ENCODE results near the gene IER2. TPM values are rescaled to one million over a fixed set of nuclear protein-coding genes. Genes with fewer than 3 reads are reported as not detected.

IER2 gene
- total RNA-seq, 2 experiments from 2014 or later: 64.3 to 79.5 TPM

- ChIA-PET POLR2A (no interaction called here), CTCF (ENCODE audit: unreplicated experiment) (interaction anchor here (0.6 kb wide), 1 partner anchor 156 kb away, joined by 7 read pairs; no protein-coding TSS in a partner anchor)
- Histone ChIP-seq H3K9me2 (ENCODE audit: insufficient read depth, low read length) (no peaks in the 10 kb centered on the region), H3K79me2 (ENCODE audit: insufficient read depth, low read depth, low read length) (peaks cover 54% of the 10 kb centered on the region), H3K4me3 (ENCODE audit: low read depth, low read length, poor library complexity, severe bottlenecking) (no peak overlapping the region), H3K4me1 (ENCODE audit: insufficient read depth, low read length, poor library complexity, severe bottlenecking) (peaks cover 22% of the 10 kb centered on the region), H3K27ac (ENCODE audit: low read depth, low read length, poor library complexity, severe bottlenecking) (no peak overlapping the region), H3K9me3 (ENCODE audit: low read length) (no peaks in the 10 kb centered on the region), H4K20me1 (ENCODE audit: insufficient read depth, low read length) (peaks cover 20% of the 10 kb centered on the region), H3K4me2 (ENCODE audit: low read length) (peak overlapping the region; percentile 70; the same call in 1 of the 2 replicates), H2AFZ (ENCODE audit: low read length) (no peak overlapping the region), H3K36me3 (ENCODE audit: insufficient read depth, low read length) (peaks cover 29% of the 10 kb centered on the region; the same call in 1 of the 2 replicates)
- no TSS peak for BruUV-seq (replicated peaks)
- intact Hi-C loops (cut with micrococcal nuclease; ENCODE audit: unreplicated experiment): no loop called here
- TF ChIP-seq CTCF (conservative IDR thresholded peaks at IDR 0.05; ENCODE audit: low read length): no peak
- no peak for TF ChIP-seq EZH2phosphoT487 (IDR thresholded peaks at IDR 0.05; ENCODE audit: borderline replicate concordance, low read depth, low read length)
- DNase-seq (ENCODE audit: low spot score): no peak
Observed at GRCh38 chr19:13120817-13121216, 29.4 kb upstream of the IER2 start.

GRCh38 chr19:13121551-13122274, 28.5 kb upstream of the IER2 start:
- Histone ChIP-seq H3K27ac (ENCODE audit: low read depth, low read length, poor library complexity, severe bottlenecking) (no peak overlapping the region), H3K79me2 (ENCODE audit: insufficient read depth, low read depth, low read length) (peaks cover 52% of the 10 kb centered on the region), H3K4me3 (ENCODE audit: low read depth, low read length, poor library complexity, severe bottlenecking) (no peak overlapping the region), H3K36me3 (ENCODE audit: insufficient read depth, low read length) (peaks cover 37% of the 10 kb centered on the region; the same call in 1 of the 2 replicates), H2AFZ (ENCODE audit: low read length) (no peak overlapping the region), H3K4me2 (ENCODE audit: low read length) (no peak overlapping the region), H3K9me3 (ENCODE audit: low read length) (no peaks in the 10 kb centered on the region), H3K4me1 (ENCODE audit: insufficient read depth, low read length, poor library complexity, severe bottlenecking) (peaks cover 21% of the 10 kb centered on the region), H3K9me2 (ENCODE audit: insufficient read depth, low read length) (no peaks in the 10 kb centered on the region), H4K20me1 (ENCODE audit: insufficient read depth, low read length) (peaks cover 20% of the 10 kb centered on the region)
- DNase-seq (ENCODE audit: low spot score): no peak
- intact Hi-C loops (cut with micrococcal nuclease; ENCODE audit: unreplicated experiment): no loop called here
- POLR2A ChIA-PET: no interaction called here
- CTCF ChIA-PET (ENCODE audit: unreplicated experiment): no interaction called here
- BruUV-seq (replicated peaks): no TSS peak
- TF ChIP-seq EZH2phosphoT487 (IDR thresholded peaks at IDR 0.05; ENCODE audit: borderline replicate concordance, low read depth, low read length) (no peak), CTCF (conservative IDR thresholded peaks at IDR 0.05; ENCODE audit: low read length) (no peak)

GRCh38 chr19:13122275-13122878, 27.8 kb upstream of the IER2 start:
- BruUV-seq (replicated peaks): no TSS peak
- Histone ChIP-seq H3K4me1 (ENCODE audit: insufficient read depth, low read length, poor library complexity, severe bottlenecking) (peaks cover 21% of the 10 kb centered on the region), H3K9me2 (ENCODE audit: insufficient read depth, low read length) (no peaks in the 10 kb centered on the region), H3K4me2 (ENCODE audit: low read length) (no peak overlapping the region), H3K27ac (ENCODE audit: low read depth, low read length, poor library complexity, severe bottlenecking) (no peak overlapping the region), H4K20me1 (ENCODE audit: insufficient read depth, low read length) (peaks cover 20% of the 10 kb centered on the region), H3K36me3 (ENCODE audit: insufficient read depth, low read length) (peaks cover 39% of the 10 kb centered on the region; the same call in 1 of the 2 replicates), H2AFZ (ENCODE audit: low read length) (no peak overlapping the region), H3K79me2 (ENCODE audit: insufficient read depth, low read depth, low read length) (peaks cover 49% of the 10 kb centered on the region), H3K4me3 (ENCODE audit: low read depth, low read length, poor library complexity, severe bottlenecking) (no peak overlapping the region), H3K9me3 (ENCODE audit: low read length) (no peaks in the 10 kb centered on the region)
- ChIA-PET POLR2A (interaction anchor here (1.1 kb wide), 1 partner anchor 10 kb away, joined by 3 read pairs; no protein-coding TSS in a partner anchor), CTCF (ENCODE audit: unreplicated experiment) (no interaction called here)
- DNase-seq (ENCODE audit: low spot score): no peak
- intact Hi-C loops (cut with micrococcal nuclease; ENCODE audit: unreplicated experiment): no loop called here
- TF ChIP-seq EZH2phosphoT487 (IDR thresholded peaks at IDR 0.05; ENCODE audit: borderline replicate concordance, low read depth, low read length): no peak
- no peak for TF ChIP-seq CTCF (conservative IDR thresholded peaks at IDR 0.05; ENCODE audit: low read length)
